ENCODE data around the gene STOX2. TPM values are rescaled to one million over a fixed set of nuclear protein-coding genes. Genes with fewer than 3 reads are reported as not detected.

The STOX2 gene
- total and polyA plus RNA-seq, 4 donors = 1.8 to 27.5 (median 8.6) TPM

GRCh38 chr4:184000457-184001396 is 95.6 kb downstream of the STOX2 start:
- DNase-seq = no peak
- no peak for TF ChIP-seq CTCF (IDR thresholded peaks at IDR 0.05; ENCODE audit: control extremely low read depth, extremely low read depth)

GRCh38 chr4:184003433-184003832 is 98.3 kb downstream of the STOX2 start:
- DNase-seq (no peak), ATAC-seq (ENCODE audit: insufficient read depth, low FRiP score) (no peak)
- H3K9me3 ChIP-seq (ENCODE audit: control insufficient read depth in 4 of 4, insufficient read depth in 3 of 4, low read length in 3 of 4) = no peaks in the 10 kb centered on the region
- H3K4me1 ChIP-seq (ENCODE audit: control insufficient read depth in 5 of 5, insufficient read depth in 5 of 5, low read length in 5 of 5) = no peaks in the 10 kb centered on the region
- H3K27me3 ChIP-seq (ENCODE audit: control insufficient read depth in 3 of 3, insufficient read depth in 3 of 3, low read length in 2 of 3) = no peaks in the 10 kb centered on the region
- WGBS, 2 donors = 97 to 98% methylated on average over 4 of the region's 4 CpGs
- H3K4me3 ChIP-seq = no peak overlapping the region
- peaks cover 0 to 6% (median 4%) of the 10 kb centered on the region in 4 donors for H3K36me3 ChIP-seq (ENCODE audit: control insufficient read depth in 4 of 4, insufficient read depth in 4 of 4, low read length in 4 of 4)
- no peak overlapping the region for H3K27ac ChIP-seq (ENCODE audit: low read depth in 1 of 2, low read length in 1 of 2)
- no peak for TF ChIP-seq CTCF (IDR thresholded peaks at IDR 0.05; ENCODE audit: control extremely low read depth, extremely low read depth)
- no peak overlapping the region for H3K9ac ChIP-seq (ENCODE audit: insufficient read depth in 1 of 2, low read length in 2 of 2)

More at GRCh38 chr4:184000457-184001396, 95.6 kb downstream of the STOX2 start:
- Histone ChIP-seq H3K4me3 (no peak overlapping the region), H3K9ac (ENCODE audit: insufficient read depth in 1 of 2, low read length in 2 of 2) (no peak overlapping the region), H3K4me1 (ENCODE audit: control insufficient read depth in 5 of 5, insufficient read depth in 5 of 5, low read length in 5 of 5) (peaks cover 0 to 5% (median 1%) of the 10 kb centered on the region in 5 donors), H3K9me3 (ENCODE audit: control insufficient read depth in 4 of 4, insufficient read depth in 3 of 4, low read length in 3 of 4) (peaks cover 0 to 2% (median 0%) of the 10 kb centered on the region in 4 donors), H3K36me3 (ENCODE audit: control insufficient read depth in 4 of 4, insufficient read depth in 4 of 4, low read length in 4 of 4) (peaks cover 0 to 6% (median 4%) of the 10 kb centered on the region in 4 donors), H3K27ac (ENCODE audit: low read depth in 1 of 2, low read length in 1 of 2) (no peak overlapping the region), H3K27me3 (ENCODE audit: control insufficient read depth in 3 of 3, insufficient read depth in 3 of 3, low read length in 2 of 3) (no peaks in the 10 kb centered on the region)
- 94% methylated on average over 26 of the region's 26 CpGs for WGBS, 2 donors
- no peak for ATAC-seq (ENCODE audit: insufficient read depth, low FRiP score)

GRCh38 chr4:184007891-184008290 is 102.8 kb downstream of the STOX2 start:
- H3K27me3 ChIP-seq (ENCODE audit: control insufficient read depth in 3 of 3, insufficient read depth in 3 of 3, low read length in 2 of 3) = no peaks in the 10 kb centered on the region
- H3K36me3 ChIP-seq (ENCODE audit: control insufficient read depth in 4 of 4, insufficient read depth in 4 of 4, low read length in 4 of 4) = peaks cover 7 to 18% (median 14%) of the 10 kb centered on the region in 4 donors
- DNase-seq = no peak
- no peak for ATAC-seq (ENCODE audit: insufficient read depth, low FRiP score)
- no peaks in the 10 kb centered on the region for H3K9me3 ChIP-seq (ENCODE audit: control insufficient read depth in 4 of 4, insufficient read depth in 3 of 4, low read length in 3 of 4)
- 89 to 92% methylated on average over 3 of the region's 3 CpGs for WGBS, 2 donors
- TF ChIP-seq CTCF (IDR thresholded peaks at IDR 0.05; ENCODE audit: control extremely low read depth, extremely low read depth) = no peak
- H3K9ac ChIP-seq (ENCODE audit: insufficient read depth in 1 of 2, low read length in 2 of 2) = no peak overlapping the region
- no peak overlapping the region for H3K4me3 ChIP-seq
- no peak overlapping the region for H3K27ac ChIP-seq (ENCODE audit: low read depth in 1 of 2, low read length in 1 of 2)
- H3K4me1 ChIP-seq (ENCODE audit: control insufficient read depth in 5 of 5, insufficient read depth in 5 of 5, low read length in 5 of 5) = peaks cover 1 to 10% (median 2%) of the 10 kb centered on the region in 5 donors

Data from lung (tissue), 12 donors.